Measurements from ENCODE around the gene EXOSC10.
"Not testable (repeated sequence)": the region's sequence is repeated elsewhere in the genome, so short reads cannot be mapped to it uniquely, and the experiment has no call there.

EXOSC10 gene

DNA sequence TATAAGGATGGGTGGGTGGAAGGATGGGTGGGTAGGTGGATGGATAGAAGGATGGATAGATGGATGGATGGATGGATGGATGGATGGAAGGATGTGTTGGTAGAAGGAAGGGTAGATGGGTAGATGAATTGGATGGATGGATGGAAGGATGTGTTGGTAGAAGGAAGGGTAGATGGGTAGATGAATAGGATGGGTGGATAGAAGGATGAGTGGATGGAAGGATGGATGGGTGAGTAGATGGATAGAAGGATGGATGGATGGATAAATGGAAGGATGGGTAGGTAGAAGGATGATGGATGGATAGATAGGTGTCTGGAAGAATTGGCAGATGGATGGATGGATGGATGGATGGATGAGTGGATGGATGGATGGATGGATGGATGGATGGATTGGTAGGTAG lies 58.6 kb downstream of the EXOSC10 start:
- no peak for DNase-seq

DNA sequence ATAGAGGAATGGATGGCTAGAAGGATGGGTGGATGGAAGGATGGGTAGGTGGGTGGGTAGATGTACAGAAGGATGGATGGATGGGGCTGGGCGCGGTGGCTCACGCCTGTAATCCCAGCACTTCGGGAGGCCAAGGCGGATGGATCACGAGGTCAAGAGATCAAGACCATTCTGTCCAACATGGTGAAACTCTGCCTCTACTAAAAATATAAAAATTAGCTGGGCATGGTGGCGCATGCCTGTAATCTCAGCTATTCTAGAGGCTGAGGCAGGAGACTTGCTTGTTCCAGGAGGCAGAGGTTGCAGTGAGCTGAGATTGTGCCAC lies 59.6 kb downstream of the EXOSC10 start:
- not testable (repeated sequence) for DNase-seq

DNA sequence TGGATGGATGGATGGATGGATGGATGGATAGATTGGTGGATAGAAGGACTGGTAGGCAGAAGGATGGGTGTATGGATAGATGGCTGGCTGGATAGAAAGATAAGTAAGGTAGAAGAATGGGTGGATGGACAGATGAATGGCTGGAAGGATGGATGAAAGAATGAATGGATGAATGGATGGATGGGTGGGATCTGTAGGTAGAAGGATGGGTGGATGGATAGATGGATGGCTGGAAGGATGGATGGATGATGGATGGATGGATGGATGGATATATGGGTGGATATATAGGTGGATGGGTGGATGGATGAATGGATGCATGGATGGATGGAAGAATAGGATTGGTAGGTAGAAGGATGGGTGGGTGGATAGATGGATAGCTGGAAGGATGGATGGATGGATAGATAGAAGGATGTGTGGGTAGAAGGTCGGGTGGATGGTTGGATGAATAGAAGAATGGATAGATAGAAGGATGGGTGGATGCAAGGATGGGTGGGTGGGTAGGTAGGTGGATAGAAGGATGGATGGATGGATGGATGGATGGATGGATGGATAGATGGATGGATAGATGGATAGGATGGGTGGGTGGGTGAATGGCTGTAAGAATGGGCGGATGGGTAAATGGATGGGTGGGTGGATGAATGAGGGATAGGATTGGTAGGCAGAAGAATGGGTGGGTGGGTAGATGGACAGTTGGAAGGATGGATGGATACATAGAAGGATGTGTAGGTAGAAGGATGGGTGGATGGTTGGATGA lies 60.1 kb downstream of the EXOSC10 start:
- DNase-seq: no peak

DNA sequence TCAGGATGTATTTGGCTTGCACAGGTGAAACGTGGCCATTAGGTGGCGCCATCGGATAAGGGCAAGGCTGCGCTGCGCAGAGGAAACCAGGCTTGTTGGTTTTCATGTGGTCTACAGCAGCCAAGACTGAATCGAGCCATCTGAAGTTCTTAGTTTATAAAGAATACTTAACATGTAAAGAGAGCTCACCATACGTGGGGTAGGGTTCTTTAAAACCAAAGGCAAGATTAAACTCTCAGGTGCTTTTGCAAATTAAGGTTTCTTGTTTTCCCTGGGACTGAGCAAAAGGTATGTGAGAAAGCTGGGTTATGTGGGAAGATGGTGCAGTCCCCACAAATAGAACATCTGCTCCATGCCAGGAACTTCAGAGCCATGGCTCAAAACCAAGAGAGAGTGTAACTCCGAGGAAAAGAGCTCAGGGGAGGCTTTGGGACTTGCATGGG lies 61.9 kb downstream of the EXOSC10 start:
- peak; percentile 47 to 74 for DNase-seq

DNA sequence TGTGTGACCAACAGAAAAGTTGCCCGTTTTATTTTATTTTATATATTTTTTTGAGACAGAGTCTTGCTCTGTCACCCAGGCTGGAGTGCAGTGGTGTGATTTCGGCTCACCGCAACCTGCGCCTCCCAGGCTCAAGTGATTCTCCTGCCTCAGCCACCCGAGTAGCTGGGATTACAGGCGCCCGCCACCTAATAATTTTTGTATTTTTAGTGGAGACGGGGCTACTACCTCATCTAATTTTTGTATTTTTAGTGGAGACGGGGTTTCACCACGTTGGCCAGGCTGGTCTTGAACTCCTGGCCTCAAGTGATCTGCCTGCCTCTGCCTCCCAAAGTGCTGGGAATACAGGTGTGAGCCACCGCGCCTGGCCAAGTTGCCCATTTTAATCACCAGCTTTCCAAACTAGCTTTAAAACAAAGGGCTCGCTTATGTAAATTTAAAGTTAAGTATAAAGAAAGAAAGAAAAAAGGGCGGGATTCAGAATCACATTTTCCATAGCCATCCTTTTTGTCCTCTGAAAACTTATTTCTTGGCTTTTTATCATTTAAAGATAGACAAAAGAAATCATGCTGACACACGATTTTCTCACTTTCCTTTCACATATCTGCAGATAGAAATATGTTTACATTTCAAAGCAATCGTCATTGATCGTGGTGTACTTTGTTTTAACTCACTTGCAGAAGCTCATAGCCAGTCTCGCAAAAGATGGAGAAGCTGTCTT lies 62.5 kb downstream of the EXOSC10 start:
- not testable (repeated sequence) for DNase-seq

DNA sequence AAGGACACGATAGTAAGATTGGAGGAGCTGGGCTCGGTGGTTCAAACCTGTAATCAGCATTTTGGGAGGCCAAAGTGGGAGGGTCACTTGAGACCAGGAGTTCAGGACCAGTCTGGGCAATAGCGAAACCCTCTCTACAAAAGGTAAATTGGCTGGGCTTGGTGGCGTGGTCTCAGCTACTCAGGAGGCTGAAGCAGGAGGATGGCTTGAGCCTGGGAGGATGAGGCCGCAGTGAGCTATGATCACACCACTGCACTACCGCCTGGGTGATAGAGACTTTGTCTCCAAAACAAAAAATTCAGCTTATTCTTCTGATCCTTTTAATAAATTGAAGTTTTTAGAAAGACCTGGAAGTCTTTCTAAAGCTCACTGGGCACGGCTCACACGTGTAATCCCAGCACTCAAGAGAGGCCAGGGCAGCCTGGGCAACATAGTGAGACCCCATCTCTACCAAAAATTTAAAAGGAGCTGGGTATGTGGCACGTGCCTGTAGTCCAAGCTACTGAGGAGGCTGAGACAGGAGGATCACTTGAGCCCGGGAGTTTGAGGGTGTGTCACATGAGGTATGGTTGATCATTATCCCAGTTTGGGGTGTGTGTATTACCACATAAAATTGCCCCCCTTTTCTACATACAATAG lies 67.9 kb downstream of the EXOSC10 start:
- DNase-seq: no peak

DNA sequence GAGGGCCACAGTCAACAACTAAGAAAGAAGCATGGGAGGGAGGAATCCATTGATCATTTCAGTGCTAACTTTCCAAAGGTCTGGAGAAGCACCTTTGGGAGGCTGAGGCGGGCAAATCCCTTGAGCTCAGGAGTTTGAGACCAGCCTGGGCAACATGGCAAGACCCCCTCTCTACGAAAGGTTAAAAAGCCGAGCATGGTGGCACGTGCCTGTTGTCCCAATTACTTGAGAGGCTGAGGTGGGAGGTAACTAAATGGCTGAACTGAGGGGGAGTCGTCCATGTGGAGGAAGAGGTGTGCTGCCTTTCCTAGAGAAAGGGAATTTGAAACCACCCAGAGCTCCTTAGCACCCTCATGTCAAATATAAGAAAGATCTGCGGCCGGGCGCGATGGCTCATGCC lies 68.8 kb downstream of the EXOSC10 start:
- no peak for DNase-seq

DNA sequence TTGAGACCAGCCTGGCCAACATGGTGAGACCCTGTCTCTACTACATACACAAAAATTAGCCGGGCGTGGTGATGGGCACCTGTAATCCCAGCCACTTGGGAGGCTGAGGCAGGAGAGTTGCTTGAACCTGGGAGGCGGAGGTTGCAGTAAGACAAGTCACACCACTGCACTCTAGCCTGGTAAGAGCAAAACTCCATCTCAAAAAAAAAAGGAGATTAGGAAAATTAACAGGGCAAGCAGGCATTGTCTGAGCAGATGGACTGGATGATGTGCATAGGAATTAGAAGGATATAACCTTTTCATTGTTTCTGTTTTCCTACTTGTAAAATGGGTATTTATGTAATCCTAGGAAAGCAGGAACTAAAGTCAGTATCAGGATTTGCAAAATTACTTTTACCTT lies 71.7 kb downstream of the EXOSC10 start:
- no peak for DNase-seq

DNA sequence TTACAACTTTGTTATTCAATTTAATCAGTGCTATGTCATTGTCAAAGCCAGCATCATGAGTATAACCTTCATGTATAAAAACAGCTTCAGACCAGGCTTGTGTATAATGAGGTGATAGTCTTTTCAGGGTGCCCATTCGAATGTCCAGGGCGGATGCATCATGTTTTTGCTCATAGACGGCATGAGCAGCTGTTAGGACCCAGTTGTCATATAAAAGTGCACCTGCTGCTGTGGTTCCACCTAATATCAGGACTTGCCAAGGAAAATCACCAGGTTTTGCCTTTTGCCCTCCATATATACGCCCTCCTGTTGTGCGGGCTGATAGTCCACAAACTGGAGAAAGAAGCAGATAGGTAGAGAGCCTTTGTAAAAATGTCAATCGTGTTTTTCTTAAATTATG lies 72.4 kb downstream of the EXOSC10 start:
- no peak for DNase-seq

DNA sequence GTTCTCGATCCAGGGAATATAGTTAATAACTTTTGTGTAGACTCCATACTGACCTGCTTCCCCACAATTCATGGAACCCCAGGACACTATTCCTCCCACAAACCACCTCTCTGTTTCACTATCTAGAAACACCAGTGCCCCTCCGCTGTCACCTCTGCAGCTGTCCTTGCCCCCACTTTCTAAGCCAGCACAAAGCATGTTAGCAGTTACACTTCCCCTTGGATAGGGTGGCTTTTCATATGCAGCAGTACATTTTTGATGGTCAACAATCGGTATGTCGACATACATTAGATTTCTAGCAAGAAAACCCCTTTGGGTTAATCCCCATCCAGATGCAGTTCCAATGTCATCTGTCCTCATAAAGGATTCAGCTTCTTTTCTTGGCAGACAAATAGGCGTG lies 72.8 kb downstream of the EXOSC10 start:
- DNase-seq: no peak

DNA sequence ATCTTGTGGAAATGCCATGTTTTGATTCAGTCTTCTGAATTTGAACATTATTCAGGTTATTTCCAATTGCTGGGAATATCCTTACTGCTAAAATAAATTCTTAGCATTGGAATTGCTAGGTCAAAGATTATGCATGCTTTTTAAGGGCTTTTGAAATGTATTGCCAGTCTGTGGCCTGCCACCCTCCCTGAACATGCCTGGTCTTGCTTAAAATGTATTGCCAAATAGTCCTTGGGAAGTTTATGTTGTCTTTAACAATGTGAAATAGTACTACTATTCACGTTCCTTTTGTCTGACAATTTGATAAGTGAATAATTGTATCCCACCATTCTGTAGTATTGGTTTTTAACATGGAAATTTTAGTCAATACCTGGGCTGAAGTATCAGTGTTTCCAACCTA lies 73.6 kb downstream of the EXOSC10 start:
- DNase-seq: no peak

DNA sequence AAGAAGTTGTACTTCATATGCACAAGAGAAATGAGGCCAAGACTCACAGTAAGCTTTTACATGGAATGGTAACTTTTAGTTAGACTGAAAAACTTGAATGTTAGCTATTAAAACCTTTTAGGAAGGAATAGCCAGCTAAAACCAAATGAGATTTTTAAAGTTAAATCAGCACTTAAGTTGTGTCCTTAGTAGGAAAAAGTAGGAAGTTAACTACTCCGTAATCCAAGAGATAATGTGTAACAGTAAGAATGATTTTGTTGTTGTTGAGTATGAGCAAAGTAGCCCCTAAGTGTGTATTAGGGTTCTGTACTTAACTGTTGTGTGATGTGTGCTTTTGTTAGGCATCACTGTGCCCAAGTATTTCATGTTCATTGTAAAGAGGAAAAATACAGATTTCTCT lies 74.1 kb downstream of the EXOSC10 start:
- no peak for DNase-seq

DNA sequence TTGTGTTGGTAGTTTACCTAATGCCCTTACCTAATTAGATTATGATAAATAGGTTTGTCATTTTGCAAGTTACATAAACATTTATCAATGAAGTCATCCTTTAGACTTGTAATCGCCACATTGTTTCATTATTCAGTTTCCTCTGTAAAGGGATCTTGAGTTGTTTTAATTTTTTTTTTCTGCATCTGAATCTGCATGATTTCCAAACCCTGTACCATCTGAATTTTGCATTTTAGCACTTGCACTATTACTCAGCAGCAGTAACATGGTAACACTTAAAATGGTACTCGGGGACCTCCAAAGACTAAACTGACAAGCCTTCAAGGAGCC lies 74.8 kb downstream of the EXOSC10 start:
- no peak for DNase-seq

DNA sequence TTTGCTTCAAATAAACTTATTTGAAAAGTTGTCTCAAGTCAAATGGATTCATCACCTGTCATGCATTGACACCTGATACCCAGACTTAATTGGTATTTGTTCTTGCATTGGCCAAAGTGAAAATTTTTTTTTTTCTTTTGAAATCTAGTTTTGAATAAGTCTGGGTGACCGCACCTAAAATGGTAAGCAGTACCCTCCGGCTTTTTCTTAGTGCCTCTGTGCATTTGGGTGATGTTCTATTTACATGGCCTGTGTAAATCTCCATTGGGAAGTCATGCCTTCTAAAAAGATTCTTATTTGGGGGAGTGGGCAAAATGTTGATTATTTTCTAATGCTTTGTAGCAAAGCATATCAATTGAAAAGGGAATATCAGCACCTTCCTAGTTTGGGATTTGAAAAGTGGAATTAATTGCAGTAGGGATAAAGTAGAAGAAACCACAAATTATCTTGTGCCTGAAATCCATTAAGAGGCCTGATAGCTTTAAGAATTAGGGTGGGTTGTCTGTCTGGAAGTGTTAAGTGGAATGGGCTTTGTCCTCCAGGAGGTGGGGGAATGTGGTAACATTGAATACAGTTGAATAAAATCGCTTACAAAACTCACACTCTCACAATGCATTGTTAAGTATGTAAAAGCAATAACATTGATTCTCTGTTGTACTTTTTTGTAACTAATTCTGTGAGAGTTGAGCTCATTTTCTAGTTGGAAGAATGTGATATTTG lies 75.4 kb downstream of the EXOSC10 start:
- DNase-seq: no peak

DNA sequence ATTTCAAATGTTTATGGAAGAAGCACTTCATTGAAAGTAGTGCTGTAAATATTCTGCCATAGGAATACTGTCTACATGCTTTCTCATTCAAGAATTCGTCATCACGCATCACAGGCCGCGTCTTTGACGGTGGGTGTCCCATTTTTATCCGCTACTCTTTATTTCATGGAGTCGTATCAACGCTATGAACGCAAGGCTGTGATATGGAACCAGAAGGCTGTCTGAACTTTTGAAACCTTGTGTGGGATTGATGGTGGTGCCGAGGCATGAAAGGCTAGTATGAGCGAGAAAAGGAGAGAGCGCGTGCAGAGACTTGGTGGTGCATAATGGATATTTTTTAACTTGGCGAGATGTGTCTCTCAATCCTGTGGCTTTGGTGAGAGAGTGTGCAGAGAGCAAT lies 76.5 kb downstream of the EXOSC10 start:
- no peak for DNase-seq

DNA sequence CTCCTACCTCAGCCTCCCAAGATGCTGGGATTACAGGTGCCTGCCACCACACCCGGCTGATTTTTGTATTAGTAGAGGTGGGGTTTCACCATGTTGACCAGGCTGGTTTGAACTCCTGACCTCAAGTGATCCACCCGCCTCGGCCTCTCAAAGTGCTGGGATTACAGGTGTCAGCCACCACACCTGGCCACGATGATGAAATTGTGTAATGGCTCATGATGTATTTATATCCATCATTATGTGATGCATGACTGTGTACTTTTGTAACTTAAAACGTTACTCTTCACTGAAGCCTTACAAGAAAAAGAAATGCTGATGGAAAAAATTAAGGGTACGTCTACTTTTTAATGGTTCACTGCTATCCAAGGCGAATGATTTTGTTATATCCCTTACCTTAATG lies 79.7 kb downstream of the EXOSC10 start:
- DNase-seq: no peak

DNA sequence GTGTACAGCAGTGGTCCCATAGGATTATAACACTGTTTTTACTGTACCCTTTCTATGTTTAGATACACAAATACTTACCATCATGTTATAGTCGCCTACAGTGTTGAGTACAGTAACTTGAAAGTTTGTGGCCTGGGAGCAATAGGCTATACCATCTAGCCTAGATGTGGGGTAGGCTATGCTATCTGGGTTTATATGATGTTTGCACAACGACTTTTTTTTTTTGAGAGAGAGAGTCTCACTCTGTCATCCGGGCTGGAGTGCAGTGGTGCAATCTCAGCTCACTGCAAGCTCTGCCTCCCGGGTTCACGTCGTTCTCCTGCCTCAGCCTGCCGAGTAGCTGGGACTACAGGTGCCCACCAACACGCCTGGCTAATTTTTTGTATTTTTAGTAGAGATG lies 80.3 kb downstream of the EXOSC10 start:
- DNase-seq: not testable (repeated sequence)
